Epithelial cell of proximal tubule (primary cell): Measurements from ENCODE around the gene AP1B1. TPM values are rescaled to one million over a fixed set of nuclear protein-coding genes. Genes with fewer than 3 reads are reported as not detected.

Experiments used
- DNase-seq: peaks from one replicate; pipeline ENCODE4 v3.0.0-alpha.2; 2011; ENCODE audit warnings: low read depth
- H3K4me3 ChIP-seq: 2 replicates; pipeline ENCODE4 v1.5.1; 2011; ENCODE audit warnings: low read depth, mild to moderate bottlenecking, low read length
- CTCF ChIP-seq: conservative IDR thresholded peaks from 2 replicates; pipeline ENCODE4 v1.5.1; 2012; ENCODE audit warnings: low read depth, mild to moderate bottlenecking, low read length
- total RNA-seq: library from RNA; depleted of rRNA; stranded (reverse); fragments of >200 nt; gene quantifications from 2 replicates; pipeline ENCODE4 v1.2.3, GENCODE V29; 2015

Gene AP1B1
- total RNA-seq, 1 donor from 2014 or later: 50.3 TPM

- DNase-seq: no peak
- TF ChIP-seq CTCF: no peak
These were observed 2.6 kb downstream of the AP1B1 start for GRCh38 chr22:29385748-29386147.

GRCh38 chr22:29385151-29385704 lies 3.1 kb downstream of the AP1B1 start:
- TF ChIP-seq CTCF: no peak
- no peak overlapping the region for H3K4me3 ChIP-seq
- DNase-seq: no peak

More at GRCh38 chr22:29385748-29386147, 2.6 kb downstream of the AP1B1 start:
- H3K4me3 ChIP-seq: no peak overlapping the region

- DNase-seq: no peak
- TF ChIP-seq CTCF: no peak
These were observed 4.6 kb downstream of the AP1B1 start for GRCh38 chr22:29383740-29384139.

GRCh38 chr22:29382580-29383302 lies 5.6 kb downstream of the AP1B1 start:
- TF ChIP-seq CTCF: no peak
- DNase-seq: no peak
- H3K4me3 ChIP-seq: no peak overlapping the region

More at GRCh38 chr22:29383740-29384139, 4.6 kb downstream of the AP1B1 start:
- no peak overlapping the region for H3K4me3 ChIP-seq

GRCh38 chr22:29380856-29381255 lies 7.5 kb downstream of the AP1B1 start:
- no peak for TF ChIP-seq CTCF
- no peak overlapping the region for H3K4me3 ChIP-seq
- DNase-seq: no peak

GRCh38 chr22:29380032-29380781 lies 8.2 kb downstream of the AP1B1 start:
- no peak overlapping the region for H3K4me3 ChIP-seq
- no peak for TF ChIP-seq CTCF
- DNase-seq: no peak
